Neuron (in vitro differentiated cells): ENCODE data around the gene KEAP1.
A peak's percentile ranks its signal among the peaks of the same experiment; 100 is the strongest.

Experiments used
- H2AFZ ChIP-seq: one replicate; pipeline ENCODE4 v1.6.1; 2013; ENCODE audit warnings: low read depth, mild to moderate bottlenecking, inconsistent platforms, low read length, moderate library complexity
- H3K27me3 ChIP-seq: one replicate; pipeline ENCODE4 v1.6.1; 2013; ENCODE audit warnings: low read length; ENCODE audit not compliant: insufficient read depth
- H3K36me3 ChIP-seq: one replicate; pipeline ENCODE4 v1.6.1; 2013; ENCODE audit warnings: low read length; ENCODE audit not compliant: insufficient read depth
- H3K4me1 ChIP-seq: one replicate; pipeline ENCODE4 v1.6.1; 2013; ENCODE audit warnings: low read length; ENCODE audit not compliant: insufficient read depth
- H3K4me3 ChIP-seq: 2 replicates; pipeline ENCODE4 v1.5.1; 2013; ENCODE audit warnings: mild to moderate bottlenecking, low read length, moderate library complexity
- H3K9me3 ChIP-seq: one replicate; pipeline ENCODE4 v1.6.1; 2013; ENCODE audit warnings: low read length

The KEAP1 gene

GRCh38 chr19:10518444-10519361 is 15.5 kb upstream of the KEAP1 start:
- H2AFZ ChIP-seq, result no peak overlapping the region
- H3K4me3 ChIP-seq, result no peak overlapping the region
- H3K36me3 ChIP-seq, result no peaks in the 10 kb centered on the region
- H3K9me3 ChIP-seq, result no peaks in the 10 kb centered on the region
- H3K27me3 ChIP-seq, result peaks cover 76% of the 10 kb centered on the region
- peaks cover 6% of the 10 kb centered on the region for H3K4me1 ChIP-seq

GRCh38 chr19:10517760-10518443 is 14.7 kb upstream of the KEAP1 start:
- Histone ChIP-seq H3K4me1 (peaks cover 6% of the 10 kb centered on the region), H3K4me3 (no peak overlapping the region), H3K9me3 (no peaks in the 10 kb centered on the region), H3K27me3 (peaks cover 81% of the 10 kb centered on the region), H3K36me3 (no peaks in the 10 kb centered on the region), H2AFZ (no peak overlapping the region)

GRCh38 chr19:10517361-10517759 is 14.2 kb upstream of the KEAP1 start, which contains the start of gene S1PR5:
Gene S1PR5 (minus strand): TSS chr19:10517447. CDS start chr19:10515011, 2,436 bp downstream.
- peaks cover 85% of the 10 kb centered on the region for H3K27me3 ChIP-seq
- H3K9me3 ChIP-seq, result no peaks in the 10 kb centered on the region
- H3K36me3 ChIP-seq, result no peaks in the 10 kb centered on the region
- no peak within 1 kb of the TSS for H3K4me3 ChIP-seq
- H2AFZ ChIP-seq, result no peak within 1 kb of the TSS
- peaks cover 6% of the 10 kb centered on the region for H3K4me1 ChIP-seq

GRCh38 chr19:10516671-10517286 is 13.6 kb upstream of the KEAP1 start:
- H3K4me1 ChIP-seq, result peaks cover 6% of the 10 kb centered on the region
- H3K4me3 ChIP-seq, result no peak overlapping the region
- H3K27me3 ChIP-seq, result peaks cover 83% of the 10 kb centered on the region
- no peak overlapping the region for H2AFZ ChIP-seq
- H3K36me3 ChIP-seq, result no peaks in the 10 kb centered on the region
- no peaks in the 10 kb centered on the region for H3K9me3 ChIP-seq

GRCh38 chr19:10516064-10516385 is 12.9 kb upstream of the KEAP1 start:
- no peak overlapping the region for H2AFZ ChIP-seq
- H3K27me3 ChIP-seq, result peaks cover 80% of the 10 kb centered on the region
- H3K36me3 ChIP-seq, result no peaks in the 10 kb centered on the region
- no peak overlapping the region for H3K4me3 ChIP-seq
- H3K9me3 ChIP-seq, result no peaks in the 10 kb centered on the region
- H3K4me1 ChIP-seq, result peaks cover 6% of the 10 kb centered on the region

GRCh38 chr19:10514211-10515145 is 11.3 kb upstream of the KEAP1 start:
- H3K4me1 ChIP-seq, result peaks cover 6% of the 10 kb centered on the region
- no peak overlapping the region for H2AFZ ChIP-seq
- no peaks in the 10 kb centered on the region for H3K36me3 ChIP-seq
- H3K9me3 ChIP-seq, result no peaks in the 10 kb centered on the region
- H3K4me3 ChIP-seq, result no peak overlapping the region
- H3K27me3 ChIP-seq, result peaks cover 71% of the 10 kb centered on the region

- Histone ChIP-seq H2AFZ (no peak overlapping the region), H3K4me3 (no peak overlapping the region), H3K4me1 (peaks cover 6% of the 10 kb centered on the region), H3K9me3 (no peaks in the 10 kb centered on the region), H3K27me3 (peaks cover 61% of the 10 kb centered on the region), H3K36me3 (no peaks in the 10 kb centered on the region)
Measured at GRCh38 chr19:10513223-10513622, 10.1 kb upstream of the KEAP1 start.

GRCh38 chr19:10510301-10510802 is 7.2 kb upstream of the KEAP1 start:
- Histone ChIP-seq H2AFZ (no peak overlapping the region), H3K27me3 (peaks cover 33% of the 10 kb centered on the region), H3K9me3 (no peaks in the 10 kb centered on the region), H3K4me3 (no peak overlapping the region), H3K36me3 (no peaks in the 10 kb centered on the region), H3K4me1 (no peaks in the 10 kb centered on the region)

GRCh38 chr19:10508707-10509106 is 5.6 kb upstream of the KEAP1 start:
- H3K4me1 ChIP-seq, result no peaks in the 10 kb centered on the region
- peaks cover 17% of the 10 kb centered on the region for H3K27me3 ChIP-seq
- H2AFZ ChIP-seq, result no peak overlapping the region
- no peak overlapping the region for H3K4me3 ChIP-seq
- no peaks in the 10 kb centered on the region for H3K9me3 ChIP-seq
- H3K36me3 ChIP-seq, result no peaks in the 10 kb centered on the region

- no peaks in the 10 kb centered on the region for H3K9me3 ChIP-seq
- no peaks in the 10 kb centered on the region for H3K4me1 ChIP-seq
- no peak overlapping the region for H2AFZ ChIP-seq
- H3K27me3 ChIP-seq, result peaks cover 10% of the 10 kb centered on the region
- H3K4me3 ChIP-seq, result no peak overlapping the region
- no peaks in the 10 kb centered on the region for H3K36me3 ChIP-seq
Measured at GRCh38 chr19:10508036-10508435, 4.9 kb upstream of the KEAP1 start.

GRCh38 chr19:10505583-10506229 is 2.5 kb upstream of the KEAP1 start:
- no peaks in the 10 kb centered on the region for H3K36me3 ChIP-seq
- H3K9me3 ChIP-seq, result no peaks in the 10 kb centered on the region
- H3K27me3 ChIP-seq, result peaks cover 3% of the 10 kb centered on the region
- H3K4me3 ChIP-seq, result no peak overlapping the region
- peaks cover 7% of the 10 kb centered on the region for H3K4me1 ChIP-seq
- no peak overlapping the region for H2AFZ ChIP-seq

- Histone ChIP-seq H3K4me3 (peak overlapping the region; percentile 90), H2AFZ (peak overlapping the region; percentile 91), H3K27me3 (no peaks in the 10 kb centered on the region), H3K9me3 (no peaks in the 10 kb centered on the region), H3K4me1 (peaks cover 7% of the 10 kb centered on the region), H3K36me3 (peaks cover 17% of the 10 kb centered on the region)
Measured at GRCh38 chr19:10502524-10503001, 593 bp downstream of the KEAP1 start.
